Vagina (tissue), 2 donors: ENCODE measurements around the gene AIFM3. TPM values are rescaled to one million over a fixed set of nuclear protein-coding genes. Genes with fewer than 3 reads are reported as not detected.

ENCODE experiments used
- DNase-seq, 2 donors: peaks; one replicate each; pipeline ENCODE4 v3.0.0-alpha.2; 2017; ENCODE audit errors: extremely low spot score in 2 of 2
- H3K27ac ChIP-seq: fragments of 200-600 bp; sonication (generic); one replicate; pipeline ENCODE4 v1.5.1; 2019
- H3K27me3 ChIP-seq: fragments of 200-600 bp; sonication (generic); one replicate; pipeline ENCODE4 v1.5.1; 2019
- H3K36me3 ChIP-seq, 2 donors: fragments of 200-600 bp; sonication (generic); one replicate each; pipeline ENCODE4 v1.5.1; 2017 to 2019
- H3K4me1 ChIP-seq: fragments of 200-600 bp; sonication (generic); one replicate; pipeline ENCODE4 v1.5.1; 2019
- H3K4me3 ChIP-seq, 2 donors: fragments of 200-600 bp; sonication (generic); 1 replicate in 1 of 2; 2 replicates in 1 of 2; pipeline ENCODE4 v1.5.1; 2016 to 2019
- H3K9me3 ChIP-seq: fragments of 200-600 bp; sonication (generic); one replicate; pipeline ENCODE4 v1.5.1; 2019
- POLR2A ChIP-seq, 2 donors: fragments of 450-650 bp; IDR thresholded peaks; one replicate each; pipeline ENCODE4 v1.6.1; 2017; ENCODE audit warnings: antibody characterized with exemption in 2 of 2, mild to moderate bottlenecking in 2 of 2, moderate library complexity in 2 of 2
- POLR2AphosphoS5 ChIP-seq, 2 donors: sonication (generic); formaldehyde crosslinking; IDR thresholded peaks; one replicate each; pipeline ENCODE4 v1.9.0; 2017; ENCODE audit warnings: antibody characterized with exemption in 2 of 2, mild to moderate bottlenecking in 2 of 2, low read depth in 1 of 2; ENCODE audit not compliant: insufficient read depth in 1 of 2
- intact Hi-C: fragments of 100-400 bp; cut with DNase I; formaldehyde crosslinking; loops from one replicate; pipeline ENCODE4 v1.15.1; 2023
- total RNA-seq: library from RNA; depleted of rRNA; stranded (reverse); fragments of >200 nt; gene quantifications from one replicate; pipeline ENCODE4 v1.2.3, GENCODE V29; 2016
- TF ChIP-seq, protein P1 (sequence below), 3 experiments: fragments of 450-650 bp in 2 of 3; fragments of 200-600 bp in 1 of 3; sonication (generic) in 1 of 3; IDR thresholded peaks; one replicate each; pipeline ENCODE4 v1.5.1; 2017 to 2019; ENCODE audit warnings: antibody characterized with exemption in 3 of 3, mild to moderate bottlenecking in 2 of 3, moderate library complexity in 2 of 3

Gene AIFM3
- total RNA-seq, 1 donor from 2014 or later = not detected

DNA sequence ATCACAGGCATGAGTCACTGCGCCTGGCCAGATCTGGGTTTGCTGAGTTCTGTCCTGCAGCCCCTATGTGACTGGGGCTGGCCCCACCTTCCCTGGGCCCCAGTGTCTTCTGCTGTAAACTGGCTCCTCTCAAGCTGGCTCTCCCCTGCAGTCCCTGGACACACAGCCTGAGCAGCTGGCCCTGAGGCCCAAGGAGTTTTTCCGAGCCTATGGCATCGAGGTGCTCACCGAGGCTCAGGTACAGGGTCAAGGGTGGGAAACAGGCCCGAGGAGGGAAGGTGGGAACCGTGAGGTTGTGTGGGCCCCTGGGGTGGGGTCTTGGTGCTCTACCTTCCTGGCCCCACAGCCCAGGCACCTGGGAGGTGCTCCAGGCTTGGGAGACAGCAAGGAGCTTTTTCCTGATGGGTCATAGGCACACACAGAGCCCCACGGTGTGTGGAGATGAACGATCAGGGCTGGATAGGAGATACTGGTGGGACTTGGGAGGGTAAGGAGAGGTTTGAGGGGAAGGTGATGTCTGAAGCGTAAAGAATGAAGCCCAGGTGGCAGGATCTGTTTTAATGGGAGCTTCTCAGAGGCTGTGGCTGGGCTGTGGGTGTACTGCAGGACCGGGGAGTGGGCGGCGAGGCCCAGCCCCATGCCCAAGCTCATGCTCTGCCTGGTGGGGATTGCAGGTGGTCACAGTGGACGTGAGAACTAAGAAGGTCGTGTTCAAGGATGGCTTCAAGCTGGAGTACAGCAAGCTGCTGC lies 8.7 kb downstream of the AIFM3 start:
- Histone ChIP-seq H3K4me1 (peaks cover 15% of the 10 kb centered on the region), H3K36me3 (no peaks in the 10 kb centered on the region), H3K27ac (no peak overlapping the region), H3K27me3 (no peaks in the 10 kb centered on the region), H3K4me3 (no peak overlapping the region), H3K9me3 (peaks cover 5% of the 10 kb centered on the region)
- intact Hi-C loops = no loop called here
- TF ChIP-seq, protein P1, sequence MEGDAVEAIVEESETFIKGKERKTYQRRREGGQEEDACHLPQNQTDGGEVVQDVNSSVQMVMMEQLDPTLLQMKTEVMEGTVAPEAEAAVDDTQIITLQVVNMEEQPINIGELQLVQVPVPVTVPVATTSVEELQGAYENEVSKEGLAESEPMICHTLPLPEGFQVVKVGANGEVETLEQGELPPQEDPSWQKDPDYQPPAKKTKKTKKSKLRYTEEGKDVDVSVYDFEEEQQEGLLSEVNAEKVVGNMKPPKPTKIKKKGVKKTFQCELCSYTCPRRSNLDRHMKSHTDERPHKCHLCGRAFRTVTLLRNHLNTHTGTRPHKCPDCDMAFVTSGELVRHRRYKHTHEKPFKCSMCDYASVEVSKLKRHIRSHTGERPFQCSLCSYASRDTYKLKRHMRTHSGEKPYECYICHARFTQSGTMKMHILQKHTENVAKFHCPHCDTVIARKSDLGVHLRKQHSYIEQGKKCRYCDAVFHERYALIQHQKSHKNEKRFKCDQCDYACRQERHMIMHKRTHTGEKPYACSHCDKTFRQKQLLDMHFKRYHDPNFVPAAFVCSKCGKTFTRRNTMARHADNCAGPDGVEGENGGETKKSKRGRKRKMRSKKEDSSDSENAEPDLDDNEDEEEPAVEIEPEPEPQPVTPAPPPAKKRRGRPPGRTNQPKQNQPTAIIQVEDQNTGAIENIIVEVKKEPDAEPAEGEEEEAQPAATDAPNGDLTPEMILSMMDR (IDR thresholded peaks at IDR 0.05) = no peak
- TF ChIP-seq POLR2A (IDR thresholded peaks at IDR 0.05) (no peak), POLR2AphosphoS5 (IDR thresholded peaks at IDR 0.05; ENCODE audit: insufficient read depth in 1 of 2, low read depth in 1 of 2) (no peak)
- no peak for DNase-seq

DNA sequence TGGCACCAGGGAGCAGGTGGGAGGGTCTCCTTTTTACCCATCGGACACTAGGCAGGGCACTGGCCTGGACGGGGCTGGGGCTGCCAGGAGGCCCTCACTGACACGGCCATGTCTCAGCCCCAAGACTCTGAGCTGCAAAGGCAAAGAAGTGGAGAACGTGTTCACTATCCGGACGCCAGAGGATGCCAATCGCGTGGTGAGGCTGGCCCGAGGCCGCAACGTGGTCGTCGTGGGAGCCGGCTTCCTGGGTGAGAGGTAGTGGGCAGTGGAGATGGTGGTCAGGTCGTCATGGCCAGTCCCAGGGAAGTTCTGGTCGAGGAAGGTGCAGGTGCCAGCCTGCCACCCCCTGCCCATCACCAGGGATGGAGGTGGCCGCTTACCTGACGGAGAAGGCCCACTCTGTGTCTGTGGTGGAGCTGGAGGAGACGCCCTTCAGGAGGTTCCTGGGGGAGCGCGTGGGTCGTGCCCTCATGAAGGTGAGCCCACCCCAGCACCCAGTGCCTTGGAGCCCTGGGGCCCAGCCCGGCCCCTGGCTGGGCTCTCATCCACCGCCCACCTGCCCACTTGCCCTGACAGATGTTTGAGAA lies 9.3 kb downstream of the AIFM3 start:
- DNase-seq = no peak
- TF ChIP-seq POLR2A (IDR thresholded peaks at IDR 0.05) = no peak
- intact Hi-C loops = no loop called here

DNA sequence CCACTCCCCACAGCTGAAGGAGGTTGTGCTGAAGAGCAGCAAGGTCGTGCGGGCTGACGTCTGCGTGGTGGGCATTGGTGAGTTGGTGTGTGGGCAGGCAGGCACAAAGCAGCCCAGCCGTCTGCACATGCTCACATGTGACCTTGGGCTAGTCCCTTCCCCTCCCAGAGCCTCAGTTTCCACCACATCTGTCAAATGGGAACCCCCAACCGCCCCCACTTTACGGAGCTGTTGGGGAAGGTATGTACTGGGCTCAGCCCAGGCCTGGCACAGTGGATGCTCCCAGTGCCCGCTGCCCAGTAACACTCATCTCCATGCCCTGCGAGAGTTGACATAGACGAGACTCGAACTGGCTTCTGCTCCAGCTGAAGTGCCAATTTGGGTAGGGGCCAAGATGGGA lies 10.0 kb downstream of the AIFM3 start:
- no peak overlapping the region for H3K27ac ChIP-seq
- TF ChIP-seq POLR2A (IDR thresholded peaks at IDR 0.05) (no peak), POLR2AphosphoS5 (IDR thresholded peaks at IDR 0.05; ENCODE audit: insufficient read depth in 1 of 2, low read depth in 1 of 2) (no peak)
- TF ChIP-seq, protein P1 (IDR thresholded peaks at IDR 0.05) = no peak
- H3K27me3 ChIP-seq = no peaks in the 10 kb centered on the region
- H3K4me1 ChIP-seq = peaks cover 25% of the 10 kb centered on the region
- no peak overlapping the region for H3K4me3 ChIP-seq
- intact Hi-C loops = no loop called here
- no peak for DNase-seq
- peaks cover 5% of the 10 kb centered on the region for H3K9me3 ChIP-seq
- H3K36me3 ChIP-seq = no peaks in the 10 kb centered on the region

More for the DNA sequence above, 9.3 kb downstream of the AIFM3 start:
- Histone ChIP-seq H3K27me3 (no peaks in the 10 kb centered on the region), H3K27ac (no peak overlapping the region), H3K4me3 (no peak overlapping the region), H3K36me3 (no peaks in the 10 kb centered on the region), H3K4me1 (peaks cover 22% of the 10 kb centered on the region), H3K9me3 (peaks cover 5% of the 10 kb centered on the region)

DNA sequence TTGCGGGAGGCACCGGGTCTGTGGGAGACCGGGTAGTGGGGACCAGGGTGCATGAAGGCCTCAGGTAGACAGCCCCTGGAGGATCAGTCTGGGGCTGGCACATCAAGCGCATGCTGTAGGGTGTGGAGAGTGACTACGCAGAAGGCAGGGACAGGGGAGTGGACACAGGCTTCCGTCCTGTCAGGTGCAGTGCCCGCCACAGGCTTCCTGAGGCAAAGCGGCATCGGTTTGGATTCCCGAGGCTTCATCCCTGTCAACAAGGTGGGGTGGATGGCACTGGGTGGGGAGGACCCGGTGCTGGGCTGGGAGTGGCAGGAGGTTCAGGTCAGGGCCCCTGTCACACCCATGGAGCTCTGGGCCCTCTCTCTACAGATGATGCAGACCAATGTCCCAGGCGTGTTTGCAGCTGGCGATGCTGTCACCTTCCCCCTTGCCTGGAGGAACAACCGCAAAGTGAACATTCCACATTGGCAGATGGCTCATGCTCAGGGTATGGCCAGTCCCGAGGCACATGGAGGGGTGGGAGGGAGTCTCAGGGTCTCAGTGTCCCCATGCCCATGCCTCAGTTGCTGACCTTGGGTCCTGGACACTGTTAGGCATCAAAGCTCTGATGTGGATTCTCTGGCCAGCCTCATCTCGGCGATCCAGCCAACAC lies 10.6 kb downstream of the AIFM3 start:
- TF ChIP-seq, protein P1 (IDR thresholded peaks at IDR 0.05) = no peak
- TF ChIP-seq POLR2A (IDR thresholded peaks at IDR 0.05) = no peak

DNA sequence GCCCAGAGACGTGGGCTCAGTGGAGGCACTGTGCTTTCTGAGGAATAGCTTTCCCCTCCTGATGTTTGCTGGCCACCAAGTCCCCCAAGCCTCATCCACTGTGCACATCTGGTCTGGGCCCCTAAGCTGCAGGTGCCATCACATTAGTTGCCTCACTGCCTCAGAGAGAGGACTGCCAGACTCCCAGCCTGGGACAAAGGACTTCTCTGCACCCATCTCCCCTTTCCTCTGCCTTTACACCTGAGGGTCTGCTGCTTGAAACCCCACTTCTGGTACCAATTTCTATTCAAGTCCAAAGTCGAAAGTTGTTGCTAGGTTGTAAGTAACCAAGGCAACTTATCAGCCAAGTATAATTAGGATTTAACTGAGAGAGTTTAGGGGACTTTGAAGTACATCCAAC lies 11.4 kb downstream of the AIFM3 start:
- intact Hi-C loops = no loop called here
- no peak overlapping the region for H3K27ac ChIP-seq
- peaks cover 33% of the 10 kb centered on the region for H3K4me1 ChIP-seq
- no peak for TF ChIP-seq POLR2AphosphoS5 (IDR thresholded peaks at IDR 0.05; ENCODE audit: insufficient read depth in 1 of 2, low read depth in 1 of 2)
- TF ChIP-seq, protein P1 (IDR thresholded peaks at IDR 0.05) = no peak
- TF ChIP-seq POLR2A (IDR thresholded peaks at IDR 0.05) = no peak
- H3K4me3 ChIP-seq = no peak overlapping the region
- DNase-seq = no peak
- H3K9me3 ChIP-seq = peaks cover 5% of the 10 kb centered on the region
- H3K36me3 ChIP-seq = no peaks in the 10 kb centered on the region
- H3K27me3 ChIP-seq = no peaks in the 10 kb centered on the region

More for the DNA sequence above, 10.6 kb downstream of the AIFM3 start:
- Histone ChIP-seq H3K9me3 (peaks cover 5% of the 10 kb centered on the region), H3K4me1 (peaks cover 25% of the 10 kb centered on the region), H3K4me3 (no peak overlapping the region), H3K27ac (no peak overlapping the region), H3K36me3 (no peaks in the 10 kb centered on the region), H3K27me3 (no peaks in the 10 kb centered on the region)
- DNase-seq = no peak
- intact Hi-C loops = no loop called here
